PC-3 (cell line): Measurements from ENCODE around the gene PGAM2. TPM values are rescaled to one million over a fixed set of nuclear protein-coding genes. Genes with fewer than 3 reads are reported as not detected.
A peak's percentile ranks its signal among the peaks of the same experiment; 100 is the strongest.

Source experiments
- ATAC-seq: fragments of 200-7000 bp; cut with Tn5 transposase; 2 replicates; pipeline ENCODE4 v1.9.1; 2020; ENCODE audit warnings: mild to moderate bottlenecking, moderate library complexity
- Bru-seq: library from RNA; stranded (reverse); fragments of 400-500 nt; gene quantifications from one replicate; lab custom pipeline; 2021; lab: Mats Ljungman, UMichigan
- BruChase-seq, 2 experiments: library from RNA; stranded (reverse); fragments of 400-500 nt; gene quantifications; one replicate each; lab custom pipeline; 2021; lab: Mats Ljungman, UMichigan
- BruUV-seq: library from RNA; stranded (reverse); fragments of 400-500 nt; replicated peaks from 2 replicates; lab custom pipeline; 2021; lab: Mats Ljungman, UMichigan
- CTCF ChIA-PET: fragments of 300-600 bp; sonication (Branson Sonifier 250); formaldehyde crosslinking; loops from one replicate; lab custom pipeline; 2022; ENCODE audit warnings: antibody characterized with exemption; lab: Charles Lee
- POLR2A ChIA-PET: fragments of 300-600 bp; sonication (Branson Sonifier 250); formaldehyde crosslinking; loops from one replicate; lab custom pipeline; 2022; ENCODE audit warnings: antibody characterized with exemption; ENCODE audit not compliant: unreplicated experiment; lab: Charles Lee
- DNase-seq: peaks from one replicate; pipeline ENCODE4 v3.0.0-alpha.2; 2015
- H2AFZ ChIP-seq: fragments of 300-600 bp; sonication (generic); 2 replicates; pipeline ENCODE4 v1.6.0; 2016; ENCODE audit warnings: antibody characterized with exemption, low read length
- H3F3A ChIP-seq: fragments of 300-600 bp; sonication (generic); one replicate; pipeline ENCODE4 v1.6.0; 2017; ENCODE audit warnings: antibody characterized with exemption, low read length, control low read depth, mild to moderate bottlenecking; ENCODE audit not compliant: unreplicated experiment
- H3K27ac ChIP-seq: fragments of 300-600 bp; sonication (generic); 2 replicates; pipeline ENCODE4 v1.5.1; 2016; ENCODE audit warnings: mild to moderate bottlenecking, low read length
- H3K27me3 ChIP-seq: fragments of 300-600 bp; sonication (generic); 2 replicates; pipeline ENCODE4 v1.6.1; 2016; ENCODE audit warnings: low read length, mixed read lengths
- H3K36me3 ChIP-seq: fragments of 300-600 bp; sonication (generic); 2 replicates; pipeline ENCODE4 v1.6.1; 2016; ENCODE audit warnings: low read depth, mixed run types, low read length, mixed read lengths
- H3K4me1 ChIP-seq: fragments of 300-600 bp; sonication (generic); 2 replicates; pipeline ENCODE4 v1.5.1; 2016; ENCODE audit warnings: low read length; ENCODE audit not compliant: insufficient read depth
- H3K4me2 ChIP-seq: fragments of 300-600 bp; sonication (generic); 2 replicates; pipeline ENCODE4 v1.6.0; 2016; ENCODE audit warnings: low read length
- H3K4me3 ChIP-seq: fragments of 300-600 bp; sonication (generic); 2 replicates; pipeline ENCODE4 v1.5.1; 2016; ENCODE audit warnings: mild to moderate bottlenecking, low read length, mixed read lengths
- H3K79me2 ChIP-seq: fragments of 300-600 bp; sonication (generic); 2 replicates; pipeline ENCODE4 v1.6.1; 2017; ENCODE audit warnings: low read length, mixed read lengths
- H3K9ac ChIP-seq: fragments of 300-600 bp; sonication (generic); 2 replicates; pipeline ENCODE4 v1.6.0; 2016; ENCODE audit warnings: mild to moderate bottlenecking, low read length
- H3K9me2 ChIP-seq: fragments of 300-600 bp; sonication (generic); replicated peaks from 2 replicates; pipeline ENCODE4 v1.6.1; 2016; ENCODE audit warnings: mixed run types, low read length, mixed read lengths
- H3K9me3 ChIP-seq: fragments of 300-600 bp; sonication (generic); 2 replicates; pipeline ENCODE4 v1.6.1; 2016; ENCODE audit warnings: low read length, mixed read lengths
- H4K20me1 ChIP-seq: fragments of 300-600 bp; sonication (generic); 2 replicates; pipeline ENCODE4 v1.6.1; 2016; ENCODE audit warnings: low read length, mixed read lengths
- CTCF ChIP-seq: fragments of 300-600 bp; sonication (generic); conservative IDR thresholded peaks from 2 replicates; pipeline ENCODE4 v1.5.1; 2017; ENCODE audit warnings: antibody characterized with exemption, low read depth, mild to moderate bottlenecking, low read length
- EZH2 ChIP-seq: fragments of 300-600 bp; sonication (generic); IDR thresholded peaks from one replicate; pipeline ENCODE4 v1.6.1; 2017; ENCODE audit warnings: antibody characterized with exemption, mild to moderate bottlenecking, low read length; ENCODE audit not compliant: unreplicated experiment
- EZH2phosphoT487 ChIP-seq: fragments of 300-600 bp; sonication (generic); IDR thresholded peaks from 2 replicates; pipeline ENCODE4 v1.6.1; 2018; ENCODE audit warnings: mild to moderate bottlenecking, antibody characterized with exemption, low read length, borderline replicate concordance
- intact Hi-C: fragments of 100-400 bp; cut with micrococcal nuclease; formaldehyde crosslinking; loops from 2 replicates; pipeline ENCODE4 v1.9.0; 2023
- long read RNA-seq: library from polyadenylated mRNA; unstranded; transcript quantifications from one replicate; pipeline ENCODE4 v2.0.0, GENCODE V29; 2021; ENCODE audit not compliant: unreplicated experiment
- total RNA-seq: library from RNA; depleted of rRNA; stranded (reverse); fragments of >200 nt; gene quantifications from 2 replicates; pipeline ENCODE4 v1.2.3, GENCODE V29; 2014; rRNA removed

The PGAM2 gene
- 0.35 and 0.95 TPM in 2 replicates for total RNA-seq
- percentile 35 among the genes with signal in this experiment for Bru-seq, nascent RNA
- BruChase-seq, experiment 1, labeled RNA remaining after a 6-hour chase: percentile 52 among the genes with signal in this experiment
- percentile 46 among the genes with signal in this experiment for BruChase-seq, experiment 2, labeled RNA remaining after a 2-hour chase
- long read RNA-seq, partial matches to known transcripts: 0 of 19 reads
- long read RNA-seq, other reads (novel, unspliced or antisense): 19 of 19 reads

- Histone ChIP-seq H3K4me1 (no peaks in the 10 kb centered on the region; the same call in 1 of the 2 replicates), H2AFZ (no peak within 1 kb of the TSS), H3K27ac (no peak within 1 kb of the TSS), H3K9ac (no peak within 1 kb of the TSS), H3K9me2 (no peaks in the 10 kb centered on the region), H3K79me2 (no peaks in the 10 kb centered on the region), H3K4me3 (no peak within 1 kb of the TSS), H3F3A (peaks cover 7% of the 10 kb centered on the region), H3K36me3 (peaks cover 7% of the 10 kb centered on the region; the same call in 1 of the 2 replicates), H3K9me3 (no peaks in the 10 kb centered on the region), H3K27me3 (no peaks in the 10 kb centered on the region), H4K20me1 (no peaks in the 10 kb centered on the region), H3K4me2 (no peak within 1 kb of the TSS)
- ChIA-PET POLR2A (interaction anchor here (0.5 to 0.6 kb wide), 3 partner anchors 544 to 1058 kb away, joined by 3 to 13 read pairs (median 3); no protein-coding TSS in a partner anchor), CTCF (no interaction called here)
- DNase-seq (no peak), ATAC-seq (peak; percentile 39)
- TF ChIP-seq EZH2phosphoT487: no peak
- intact Hi-C loops: no loop called here
- BruUV-seq: no TSS peak
Measured at GRCh38 chr7:44065431-44066110, at the start of gene PGAM2. Gene PGAM2 (minus strand): TSS chr7:44065567. CDS start chr7:44065529, 38 bp downstream.

GRCh38 chr7:44114586-44115310 lies 49.4 kb upstream of the PGAM2 start:
- no peak overlapping the region for H3K4me2 ChIP-seq
- TF ChIP-seq EZH2phosphoT487: no peak
- TF ChIP-seq CTCF: no peak
- TF ChIP-seq EZH2: no peak
- ATAC-seq (no peak), DNase-seq (no peak)
- BruUV-seq: no TSS peak
- H3K36me3 ChIP-seq: peaks cover 10% of the 10 kb centered on the region
- H3K9me2 ChIP-seq: no peaks in the 10 kb centered on the region
- no peak overlapping the region for H3K4me3 ChIP-seq
- no peak overlapping the region for H3K27ac ChIP-seq
- no peaks in the 10 kb centered on the region for H3K9me3 ChIP-seq
- H2AFZ ChIP-seq: no peak overlapping the region
- POLR2A ChIA-PET: no interaction called here
- no peaks in the 10 kb centered on the region for H4K20me1 ChIP-seq
- H3K79me2 ChIP-seq: peaks cover 5% of the 10 kb centered on the region
- H3K27me3 ChIP-seq: no peaks in the 10 kb centered on the region
- CTCF ChIA-PET: no interaction called here
- no peaks in the 10 kb centered on the region; the same call in 1 of the 2 replicates for H3K4me1 ChIP-seq
- intact Hi-C loops: no loop called here
- no peak overlapping the region for H3K9ac ChIP-seq
- no peaks in the 10 kb centered on the region for H3F3A ChIP-seq

- Histone ChIP-seq H3K27ac (no peak overlapping the region), H3K4me1 (no peaks in the 10 kb centered on the region), H3K9me3 (no peaks in the 10 kb centered on the region), H3K27me3 (no peaks in the 10 kb centered on the region), H3K9me2 (no peaks in the 10 kb centered on the region), H3F3A (no peaks in the 10 kb centered on the region), H3K9ac (no peak overlapping the region), H2AFZ (no peak overlapping the region), H4K20me1 (no peaks in the 10 kb centered on the region), H3K36me3 (peaks cover 10% of the 10 kb centered on the region), H3K79me2 (no peaks in the 10 kb centered on the region), H3K4me3 (no peak overlapping the region), H3K4me2 (no peak overlapping the region)
- intact Hi-C loops: no loop called here
- BruUV-seq: no TSS peak
- TF ChIP-seq EZH2phosphoT487: no peak
- no peak for TF ChIP-seq CTCF
- no peak for TF ChIP-seq EZH2
- DNase-seq (no peak), ATAC-seq (no peak)
- POLR2A ChIA-PET: no interaction called here
- CTCF ChIA-PET: no interaction called here
Measured at GRCh38 chr7:44113764-44114354, 48.5 kb upstream of the PGAM2 start.
